Measurements from ENCODE around the gene SUPT3H. TPM values are rescaled to one million over a fixed set of nuclear protein-coding genes. Genes with fewer than 3 reads are reported as not detected.

SUPT3H gene
- total and polyA plus RNA-seq, 7 experiments from 2014 or later, result 8.0 to 16.0 (median 12.7) TPM

- POLR2A ChIA-PET, result no interaction called here
- intact Hi-C loops (cut with micrococcal nuclease), result no loop called here
- Mint-ChIP-seq H3K36me3 (peaks cover 0 to 8% (median 3%) of the 10 kb centered on the region in 5 donors), H3K4me1 (peaks cover 0 to 2% (median 0%) of the 10 kb centered on the region in 7 donors), H3K27me3 (peaks cover 0 to 23% (median 15%) of the 10 kb centered on the region in 5 donors), H3K4me3 (no peak overlapping the region), H3K27ac (no peak overlapping the region), H3K9me3 (peaks cover 0 to 2% (median 0%) of the 10 kb centered on the region in 11 donors)
- no peaks in the 10 kb centered on the region for H3K9me3 ChIP-seq (ENCODE audit: control insufficient read depth in 2 of 3, low read length in 3 of 3)
- DNase-seq (no peak), ATAC-seq (no peak)
- H3K36me3 ChIP-seq (ENCODE audit: control insufficient read depth in 2 of 3, insufficient read depth in 3 of 3, low read length in 3 of 3), result no peaks in the 10 kb centered on the region
- CTCF ChIA-PET, result no interaction called here
- no peaks in the 10 kb centered on the region for H3K4me1 ChIP-seq (ENCODE audit: control insufficient read depth in 2 of 2, insufficient read depth in 2 of 2, low read length in 2 of 2)
- H3K4me3 ChIP-seq (ENCODE audit: low read length), result no peak overlapping the region
- H3K27ac ChIP-seq (ENCODE audit: low read depth, low read length), result no peak overlapping the region
- no peaks in the 10 kb centered on the region for H3K27me3 ChIP-seq (ENCODE audit: control insufficient read depth in 2 of 2, insufficient read depth in 2 of 2, low read length in 2 of 2)
Observed at GRCh38 chr6:45400021-45400420, 22.3 kb upstream of the SUPT3H start.

- H3K9me3 Mint-ChIP-seq, result peaks cover 0 to 6% (median 2%) of the 10 kb centered on the region in 11 donors
- H3K27me3 Mint-ChIP-seq, result peaks cover 0 to 18% (median 13%) of the 10 kb centered on the region in 5 donors
- H3K4me1 ChIP-seq (ENCODE audit: control insufficient read depth in 2 of 2, insufficient read depth in 2 of 2, low read length in 2 of 2), result no peaks in the 10 kb centered on the region
- no peak overlapping the region for H3K4me3 ChIP-seq (ENCODE audit: low read length)
- DNase-seq (no peak), ATAC-seq (no peak)
- peaks cover 0 to 4% (median 0%) of the 10 kb centered on the region in 5 donors for H3K36me3 Mint-ChIP-seq
- H3K27ac Mint-ChIP-seq, result no peak overlapping the region
- intact Hi-C loops (cut with micrococcal nuclease), result no loop called here
- no peak overlapping the region for H3K4me3 Mint-ChIP-seq
- no peak overlapping the region for H3K27ac ChIP-seq (ENCODE audit: low read depth, low read length)
- H3K9me3 ChIP-seq (ENCODE audit: control insufficient read depth in 2 of 3, low read length in 3 of 3), result no peaks in the 10 kb centered on the region
- peaks cover 0 to 2% (median 0%) of the 10 kb centered on the region in 7 donors for H3K4me1 Mint-ChIP-seq
- H3K27me3 ChIP-seq (ENCODE audit: control insufficient read depth in 2 of 2, insufficient read depth in 2 of 2, low read length in 2 of 2), result no peaks in the 10 kb centered on the region
- ChIA-PET POLR2A (interaction anchor here (1.2 kb wide), 1 partner anchor 20 kb away, joined by 5 read pairs; the partner anchor contains the start of gene SUPT3H), CTCF (interaction anchor here (0.6 to 1.1 kb wide), 2 partner anchors 10 to 316 kb away, joined by 3 read pairs; no protein-coding TSS in a partner anchor)
- no peaks in the 10 kb centered on the region for H3K36me3 ChIP-seq (ENCODE audit: control insufficient read depth in 2 of 3, insufficient read depth in 3 of 3, low read length in 3 of 3)
Observed at GRCh38 chr6:45398075-45398813, 20.5 kb upstream of the SUPT3H start.

GRCh38 chr6:45394586-45395095 lies 16.9 kb upstream of the SUPT3H start:
- no peaks in the 10 kb centered on the region for H3K4me1 ChIP-seq (ENCODE audit: control insufficient read depth in 2 of 2, insufficient read depth in 2 of 2, low read length in 2 of 2)
- peaks cover 3 to 6% (median 5%) of the 10 kb centered on the region in 7 donors for H3K4me1 Mint-ChIP-seq
- H3K27me3 ChIP-seq (ENCODE audit: control insufficient read depth in 2 of 2, insufficient read depth in 2 of 2, low read length in 2 of 2), result no peaks in the 10 kb centered on the region
- no peak overlapping the region for H3K4me3 ChIP-seq (ENCODE audit: low read length)
- H3K27ac ChIP-seq (ENCODE audit: low read depth, low read length), result no peak overlapping the region
- H3K36me3 Mint-ChIP-seq, result peaks cover 3 to 14% (median 9%) of the 10 kb centered on the region in 5 donors
- no peak overlapping the region for H3K27ac Mint-ChIP-seq
- DNase-seq, result no peak
- no peak for ATAC-seq
- peaks cover 0 to 4% (median 0%) of the 10 kb centered on the region in 5 donors for H3K27me3 Mint-ChIP-seq
- POLR2A ChIA-PET, result interaction anchor here (0.5 to 0.9 kb wide), 2 partner anchors 9 to 191 kb away, joined by 3 to 4 read pairs; no protein-coding TSS in a partner anchor
- H3K36me3 ChIP-seq (ENCODE audit: control insufficient read depth in 2 of 3, insufficient read depth in 3 of 3, low read length in 3 of 3), result no peaks in the 10 kb centered on the region
- no peak overlapping the region for H3K4me3 Mint-ChIP-seq
- intact Hi-C loops (cut with micrococcal nuclease), result no loop called here
- peaks cover 1 to 23% (median 11%) of the 10 kb centered on the region in 11 donors for H3K9me3 Mint-ChIP-seq
- H3K9me3 ChIP-seq (ENCODE audit: control insufficient read depth in 2 of 3, low read length in 3 of 3), result no peaks in the 10 kb centered on the region
- CTCF ChIA-PET, result interaction anchor here (0.6 to 1.0 kb wide), 2 partner anchors 25 to 1063 kb away, joined by 3 to 4 read pairs; no protein-coding TSS in a partner anchor

- no peak overlapping the region for H3K27ac Mint-ChIP-seq
Observed at GRCh38 chr6:45388328-45388727, 10.6 kb upstream of the SUPT3H start.

GRCh38 chr6:45387236-45387635 lies 9.5 kb upstream of the SUPT3H start:
- Mint-ChIP-seq H3K27ac (no peak overlapping the region), H3K27me3 (peaks cover 0 to 6% (median 0%) of the 10 kb centered on the region in 5 donors), H3K4me1 (peaks cover 3 to 5% (median 5%) of the 10 kb centered on the region in 7 donors), H3K36me3 (peaks cover 3 to 9% (median 5%) of the 10 kb centered on the region in 5 donors), H3K4me3 (no peak overlapping the region), H3K9me3 (peaks cover 0 to 14% (median 4%) of the 10 kb centered on the region in 11 donors)
- POLR2A ChIA-PET, result interaction anchor here (0.9 kb wide), 1 partner anchor 9 kb away, joined by 4 read pairs; no protein-coding TSS in a partner anchor
- H3K27me3 ChIP-seq (ENCODE audit: control insufficient read depth in 2 of 2, insufficient read depth in 2 of 2, low read length in 2 of 2), result no peaks in the 10 kb centered on the region
- H3K4me3 ChIP-seq (ENCODE audit: low read length), result no peak overlapping the region
- intact Hi-C loops (cut with micrococcal nuclease), result no loop called here
- no peak overlapping the region for H3K27ac ChIP-seq (ENCODE audit: low read depth, low read length)
- ATAC-seq (no peak), DNase-seq (no peak)
- no peaks in the 10 kb centered on the region for H3K36me3 ChIP-seq (ENCODE audit: control insufficient read depth in 2 of 3, insufficient read depth in 3 of 3, low read length in 3 of 3)
- CTCF ChIA-PET, result no interaction called here
- H3K4me1 ChIP-seq (ENCODE audit: control insufficient read depth in 2 of 2, insufficient read depth in 2 of 2, low read length in 2 of 2), result no peaks in the 10 kb centered on the region
- no peaks in the 10 kb centered on the region for H3K9me3 ChIP-seq (ENCODE audit: control insufficient read depth in 2 of 3, low read length in 3 of 3)

More at GRCh38 chr6:45388328-45388727, 10.6 kb upstream of the SUPT3H start:
- Mint-ChIP-seq H3K4me1 (peaks cover 3 to 5% (median 5%) of the 10 kb centered on the region in 7 donors), H3K36me3 (peaks cover 3 to 13% (median 8%) of the 10 kb centered on the region in 5 donors), H3K4me3 (no peak overlapping the region), H3K9me3 (peaks cover 1 to 17% (median 9%) of the 10 kb centered on the region in 11 donors), H3K27me3 (peaks cover 0 to 6% (median 0%) of the 10 kb centered on the region in 5 donors)
- Histone ChIP-seq H3K27ac (ENCODE audit: low read depth, low read length) (no peak overlapping the region), H3K9me3 (ENCODE audit: control insufficient read depth in 2 of 3, low read length in 3 of 3) (no peaks in the 10 kb centered on the region), H3K4me3 (ENCODE audit: low read length) (no peak overlapping the region), H3K27me3 (ENCODE audit: control insufficient read depth in 2 of 2, insufficient read depth in 2 of 2, low read length in 2 of 2) (no peaks in the 10 kb centered on the region), H3K4me1 (ENCODE audit: control insufficient read depth in 2 of 2, insufficient read depth in 2 of 2, low read length in 2 of 2) (no peaks in the 10 kb centered on the region), H3K36me3 (ENCODE audit: control insufficient read depth in 2 of 3, insufficient read depth in 3 of 3, low read length in 3 of 3) (no peaks in the 10 kb centered on the region)
- intact Hi-C loops (cut with micrococcal nuclease), result no loop called here
- ATAC-seq, result no peak
- no peak for DNase-seq
- ChIA-PET CTCF (no interaction called here), POLR2A (no interaction called here)

- no peak for DNase-seq
- Mint-ChIP-seq H3K9me3 (peaks cover 0 to 12% (median 2%) of the 10 kb centered on the region in 11 donors), H3K4me3 (no peak overlapping the region), H3K27ac (peak overlapping the region in 1 of 9 donors; percentile 3), H3K27me3 (peaks cover 0 to 6% (median 0%) of the 10 kb centered on the region in 5 donors), H3K36me3 (peaks cover 1 to 8% (median 5%) of the 10 kb centered on the region in 5 donors), H3K4me1 (peaks cover 3 to 5% (median 5%) of the 10 kb centered on the region in 7 donors)
- no peaks in the 10 kb centered on the region for H3K9me3 ChIP-seq (ENCODE audit: control insufficient read depth in 2 of 3, low read length in 3 of 3)
- POLR2A ChIA-PET, result interaction anchor here (0.9 kb wide), 1 partner anchor 8 kb away, joined by 4 read pairs; no protein-coding TSS in a partner anchor
- no peaks in the 10 kb centered on the region for H3K4me1 ChIP-seq (ENCODE audit: control insufficient read depth in 2 of 2, insufficient read depth in 2 of 2, low read length in 2 of 2)
- H3K27me3 ChIP-seq (ENCODE audit: control insufficient read depth in 2 of 2, insufficient read depth in 2 of 2, low read length in 2 of 2), result no peaks in the 10 kb centered on the region
- intact Hi-C loops (cut with micrococcal nuclease), result no loop called here
- ATAC-seq, result peak; percentile 37
- CTCF ChIA-PET, result interaction anchor here (0.6 kb wide), 1 partner anchor 205 kb away, joined by 3 read pairs; no protein-coding TSS in a partner anchor
- H3K27ac ChIP-seq (ENCODE audit: low read depth, low read length), result no peak overlapping the region
- H3K4me3 ChIP-seq (ENCODE audit: low read length), result no peak overlapping the region
- H3K36me3 ChIP-seq (ENCODE audit: control insufficient read depth in 2 of 3, insufficient read depth in 3 of 3, low read length in 3 of 3), result no peaks in the 10 kb centered on the region
Observed at GRCh38 chr6:45386501-45386900, 8.8 kb upstream of the SUPT3H start.

Data from naive thymus-derived CD4-positive, alpha-beta T cell (primary cell).